ENCODE measurements around the gene OR1J1.

Gene OR1J1, protein sequence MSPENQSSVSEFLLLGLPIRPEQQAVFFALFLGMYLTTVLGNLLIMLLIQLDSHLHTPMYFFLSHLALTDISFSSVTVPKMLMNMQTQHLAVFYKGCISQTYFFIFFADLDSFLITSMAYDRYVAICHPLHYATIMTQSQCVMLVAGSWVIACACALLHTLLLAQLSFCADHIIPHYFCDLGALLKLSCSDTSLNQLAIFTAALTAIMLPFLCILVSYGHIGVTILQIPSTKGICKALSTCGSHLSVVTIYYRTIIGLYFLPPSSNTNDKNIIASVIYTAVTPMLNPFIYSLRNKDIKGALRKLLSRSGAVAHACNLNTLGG

DNA sequence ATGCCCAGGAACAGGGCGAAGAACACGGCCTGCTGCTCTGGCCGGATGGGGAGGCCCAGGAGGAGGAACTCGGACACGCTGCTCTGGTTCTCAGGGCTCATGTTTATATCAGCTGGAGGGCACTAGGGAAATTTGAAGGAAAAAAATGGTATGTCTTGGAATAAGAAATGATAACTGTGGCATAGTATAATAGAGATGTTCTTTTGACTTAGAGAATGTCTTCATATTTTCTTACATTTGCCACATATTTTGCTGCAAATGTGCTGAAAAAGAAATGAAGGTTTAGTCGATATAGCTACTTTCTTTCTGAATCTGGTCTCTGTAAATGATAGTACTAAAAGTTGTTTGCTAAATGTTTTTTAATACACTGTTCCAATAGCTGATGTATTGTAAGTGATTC lies at the start of gene OR1J1:
TSS of gene OR1J1 (minus strand) at position 101 of the 400 bp plus-strand sequence. CDS start at position 101, 0 bp downstream.
- no peak within 1 kb of the TSS for H3K4me3 ChIP-seq (ENCODE audit: low read length)
- no peaks in the 10 kb centered on the region for H3K27me3 ChIP-seq (ENCODE audit: insufficient read depth, low read length)
- no peak within 1 kb of the TSS for H3K9ac ChIP-seq (ENCODE audit: low read depth, low read length)
- H3K27ac ChIP-seq (ENCODE audit: low read length) = no peak within 1 kb of the TSS
- peaks cover 51% of the 10 kb centered on the region; the same call in 1 of the 2 replicates for H3K9me3 ChIP-seq (ENCODE audit: insufficient read depth, low read depth, low read length)
- no peaks in the 10 kb centered on the region for H3K36me3 ChIP-seq (ENCODE audit: insufficient read depth, low read depth, low read length)
- no peaks in the 10 kb centered on the region for H3K4me1 ChIP-seq (ENCODE audit: insufficient read depth, low read length)

DNA sequence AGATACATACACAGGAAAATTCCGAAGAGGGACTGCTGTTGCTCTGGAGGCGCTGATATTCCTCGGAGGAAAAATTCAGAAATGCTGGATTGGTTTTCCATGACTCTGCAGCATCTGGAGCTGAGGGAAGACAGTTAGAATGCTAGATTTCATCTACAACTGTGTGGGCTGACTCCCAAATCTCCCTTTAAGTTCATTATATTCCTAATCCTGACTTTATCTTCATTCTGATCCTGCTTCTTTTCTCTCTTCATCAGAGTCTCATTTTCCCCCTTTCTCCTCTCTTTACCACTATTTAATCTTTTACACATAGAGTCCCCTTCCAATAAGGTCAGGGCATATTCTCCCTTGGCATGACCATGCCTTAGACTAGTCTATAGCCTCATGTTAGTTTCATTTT lies 49.5 kb upstream of the OR1J1 start, which contains the start of gene OR1N1:
TSS of gene OR1N1 (minus strand) at position 101 of the 400 bp plus-strand sequence. CDS start at position 101, 0 bp downstream.
- H3K9me3 ChIP-seq (ENCODE audit: insufficient read depth, low read depth, low read length) = peaks cover 70% of the 10 kb centered on the region
- no peak within 1 kb of the TSS for H3K27ac ChIP-seq (ENCODE audit: low read length)
- no peaks in the 10 kb centered on the region for H3K4me1 ChIP-seq (ENCODE audit: insufficient read depth, low read length)
- H3K4me3 ChIP-seq (ENCODE audit: low read length) = no peak within 1 kb of the TSS
- no peak within 1 kb of the TSS for H3K9ac ChIP-seq (ENCODE audit: low read depth, low read length)
- no peaks in the 10 kb centered on the region for H3K36me3 ChIP-seq (ENCODE audit: insufficient read depth, low read depth, low read length)
- no peaks in the 10 kb centered on the region; the same call in 1 of the 2 replicates for H3K27me3 ChIP-seq (ENCODE audit: insufficient read depth, low read length)

DNA sequence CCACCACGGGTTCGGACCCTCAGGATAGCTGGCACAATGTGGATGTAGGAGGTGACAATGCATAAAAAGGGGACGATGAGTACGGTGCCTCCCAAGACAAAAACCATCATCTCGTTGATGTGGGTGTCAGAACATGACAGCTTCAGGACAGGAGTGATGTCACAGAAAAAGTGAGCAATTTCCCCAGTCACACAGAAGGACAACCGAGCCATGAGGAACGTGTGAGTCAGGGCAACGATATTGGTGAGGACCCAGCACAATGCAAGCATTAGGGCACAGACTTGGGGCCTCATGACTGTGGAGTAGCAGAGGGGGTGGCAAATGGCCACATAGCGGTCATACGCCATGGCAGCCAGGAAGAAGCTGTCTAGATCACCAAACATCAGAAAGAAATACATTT lies 48.9 kb upstream of the OR1J1 start:
- Histone ChIP-seq H3K9me3 (ENCODE audit: insufficient read depth, low read depth, low read length) (peaks cover 75% of the 10 kb centered on the region), H3K9ac (ENCODE audit: low read depth, low read length) (no peak overlapping the region), H3K27me3 (ENCODE audit: insufficient read depth, low read length) (no peaks in the 10 kb centered on the region; the same call in 1 of the 2 replicates), H3K27ac (ENCODE audit: low read length) (no peak overlapping the region), H3K4me3 (ENCODE audit: low read length) (no peak overlapping the region), H3K4me1 (ENCODE audit: insufficient read depth, low read length) (no peaks in the 10 kb centered on the region), H3K36me3 (ENCODE audit: insufficient read depth, low read depth, low read length) (no peaks in the 10 kb centered on the region)

DNA sequence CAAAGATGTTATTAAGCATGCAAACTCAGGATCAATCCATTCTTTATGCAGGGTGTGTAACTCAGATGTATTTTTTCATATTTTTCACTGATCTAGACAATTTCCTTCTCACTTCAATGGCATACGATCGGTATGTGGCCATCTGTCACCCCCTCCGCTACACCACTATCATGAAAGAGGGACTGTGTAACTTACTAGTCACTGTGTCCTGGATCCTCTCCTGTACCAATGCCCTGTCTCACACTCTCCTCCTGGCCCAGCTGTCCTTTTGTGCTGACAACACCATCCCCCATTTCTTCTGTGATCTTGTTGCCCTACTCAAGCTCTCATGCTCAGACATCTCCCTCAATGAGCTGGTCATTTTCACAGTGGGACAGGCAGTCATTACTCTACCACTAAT lies 41.6 kb upstream of the OR1J1 start:
- Histone ChIP-seq H3K4me1 (ENCODE audit: insufficient read depth, low read length) (no peaks in the 10 kb centered on the region), H3K9ac (ENCODE audit: low read depth, low read length) (no peak overlapping the region), H3K36me3 (ENCODE audit: insufficient read depth, low read depth, low read length) (no peaks in the 10 kb centered on the region), H3K9me3 (ENCODE audit: insufficient read depth, low read depth, low read length) (peaks cover 85% of the 10 kb centered on the region), H3K27me3 (ENCODE audit: insufficient read depth, low read length) (peaks cover 5% of the 10 kb centered on the region; the same call in 1 of the 2 replicates), H3K27ac (ENCODE audit: low read length) (no peak overlapping the region), H3K4me3 (ENCODE audit: low read length) (no peak overlapping the region)

DNA sequence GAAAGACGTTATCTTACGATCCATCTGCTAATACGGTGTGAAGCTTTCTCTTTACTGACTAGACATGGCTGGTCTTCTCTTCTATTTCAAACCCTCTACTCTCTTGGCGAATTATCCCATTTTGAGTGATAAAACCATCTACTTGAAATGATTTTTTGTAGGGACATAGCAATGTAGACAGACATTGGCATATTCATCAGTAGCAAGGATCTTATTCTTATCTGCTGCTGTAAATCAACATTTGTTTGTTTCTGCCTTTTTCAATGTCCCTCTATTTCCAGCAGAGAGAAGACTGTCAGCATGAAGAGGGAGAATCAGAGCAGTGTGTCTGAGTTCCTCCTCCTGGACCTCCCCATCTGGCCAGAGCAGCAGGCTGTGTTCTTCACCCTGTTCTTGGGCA lies 41.1 kb upstream of the OR1J1 start, which contains the start of gene OR1J4:
TSS of gene OR1J4 (plus strand) at position 301 of the 400 bp plus-strand sequence. CDS start at position 301, 0 bp downstream.
- peaks cover 5% of the 10 kb centered on the region; the same call in 1 of the 2 replicates for H3K27me3 ChIP-seq (ENCODE audit: insufficient read depth, low read length)
- peaks cover 86% of the 10 kb centered on the region for H3K9me3 ChIP-seq (ENCODE audit: insufficient read depth, low read depth, low read length)
- no peak within 1 kb of the TSS for H3K9ac ChIP-seq (ENCODE audit: low read depth, low read length)
- H3K27ac ChIP-seq (ENCODE audit: low read length) = no peak within 1 kb of the TSS
- no peaks in the 10 kb centered on the region for H3K4me1 ChIP-seq (ENCODE audit: insufficient read depth, low read length)
- no peak within 1 kb of the TSS for H3K4me3 ChIP-seq (ENCODE audit: low read length)
- H3K36me3 ChIP-seq (ENCODE audit: insufficient read depth, low read depth, low read length) = no peaks in the 10 kb centered on the region

DNA sequence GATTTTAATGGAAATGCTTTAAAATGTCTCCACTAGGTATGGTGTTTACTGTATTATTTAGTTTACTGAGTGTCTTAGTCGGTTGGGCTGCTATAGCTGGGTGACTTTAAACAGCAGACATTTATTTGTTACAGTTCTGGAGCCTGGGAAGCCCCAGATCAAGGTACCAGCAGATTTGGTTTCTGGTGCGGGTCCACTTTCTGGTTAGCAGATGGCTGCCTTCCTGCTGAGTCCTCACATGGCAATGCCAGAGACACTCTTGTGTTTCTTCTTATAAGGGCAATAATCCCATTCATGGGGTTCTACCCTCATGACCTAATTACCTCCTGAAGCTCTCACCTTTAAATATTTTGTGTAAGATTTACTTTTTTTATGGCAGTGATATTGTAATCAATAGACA lies 40.5 kb upstream of the OR1J1 start:
- H3K4me1 ChIP-seq (ENCODE audit: insufficient read depth, low read length) = no peaks in the 10 kb centered on the region
- no peaks in the 10 kb centered on the region for H3K36me3 ChIP-seq (ENCODE audit: insufficient read depth, low read depth, low read length)
- peaks cover 82% of the 10 kb centered on the region for H3K9me3 ChIP-seq (ENCODE audit: insufficient read depth, low read depth, low read length)
- no peak overlapping the region for H3K27ac ChIP-seq (ENCODE audit: low read length)
- peaks cover 5% of the 10 kb centered on the region; the same call in 1 of the 2 replicates for H3K27me3 ChIP-seq (ENCODE audit: insufficient read depth, low read length)
- no peak overlapping the region for H3K4me3 ChIP-seq (ENCODE audit: low read length)
- no peak overlapping the region for H3K9ac ChIP-seq (ENCODE audit: low read depth, low read length)

DNA sequence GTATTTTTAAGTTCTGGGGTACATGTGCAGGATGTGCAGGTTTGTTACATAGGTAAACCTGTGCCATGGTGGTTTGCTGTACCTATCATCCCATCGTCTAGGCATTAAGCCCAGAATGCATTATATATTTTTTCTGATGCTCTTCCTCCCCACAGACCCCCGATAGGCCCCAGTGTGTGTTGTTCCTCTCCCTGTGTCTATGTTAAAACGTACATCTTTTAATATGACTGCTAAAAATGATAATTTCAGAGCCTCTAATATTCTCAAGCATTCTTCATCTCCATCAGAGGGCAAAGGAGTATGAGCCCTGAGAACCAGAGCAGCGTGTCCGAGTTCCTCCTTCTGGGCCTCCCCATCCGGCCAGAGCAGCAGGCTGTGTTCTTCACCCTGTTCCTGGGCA lies 32.8 kb upstream of the OR1J1 start, which contains the start of gene OR1J2:
TSS of gene OR1J2 (plus strand) at position 301 of the 400 bp plus-strand sequence. CDS start at position 301, 0 bp downstream.
- no peak within 1 kb of the TSS for H3K4me3 ChIP-seq (ENCODE audit: low read length)
- H3K9me3 ChIP-seq (ENCODE audit: insufficient read depth, low read depth, low read length) = peaks cover 66% of the 10 kb centered on the region
- H3K9ac ChIP-seq (ENCODE audit: low read depth, low read length) = no peak within 1 kb of the TSS
- H3K27ac ChIP-seq (ENCODE audit: low read length) = no peak within 1 kb of the TSS
- H3K27me3 ChIP-seq (ENCODE audit: insufficient read depth, low read length) = peaks cover 2% of the 10 kb centered on the region; the same call in 1 of the 2 replicates
- no peaks in the 10 kb centered on the region for H3K4me1 ChIP-seq (ENCODE audit: insufficient read depth, low read length)
- H3K36me3 ChIP-seq (ENCODE audit: insufficient read depth, low read depth, low read length) = no peaks in the 10 kb centered on the region

DNA sequence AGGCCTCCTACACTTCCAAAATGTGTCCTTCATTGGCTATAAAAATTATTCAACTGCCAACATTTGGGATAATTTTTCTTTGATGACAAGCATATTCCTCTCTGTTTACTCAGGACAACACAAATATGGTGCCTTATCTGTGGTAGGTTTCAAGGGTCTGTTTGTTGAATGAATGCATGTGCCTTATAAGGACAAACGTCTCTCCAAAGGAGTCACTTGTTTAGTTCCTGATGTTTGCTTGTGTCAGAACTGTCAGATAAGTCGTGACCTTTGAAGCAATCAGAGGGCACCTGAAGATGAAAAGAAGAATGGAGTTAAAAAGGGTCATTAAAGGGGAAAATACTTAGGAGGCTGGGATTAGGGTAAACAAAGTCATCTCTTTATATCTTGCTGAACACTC lies 29.2 kb upstream of the OR1J1 start:
- no peak overlapping the region for H3K4me3 ChIP-seq (ENCODE audit: low read length)
- H3K27ac ChIP-seq (ENCODE audit: low read length) = no peak overlapping the region
- H3K9me3 ChIP-seq (ENCODE audit: insufficient read depth, low read depth, low read length) = peaks cover 71% of the 10 kb centered on the region
- H3K9ac ChIP-seq (ENCODE audit: low read depth, low read length) = no peak overlapping the region
- H3K27me3 ChIP-seq (ENCODE audit: insufficient read depth, low read length) = no peaks in the 10 kb centered on the region; the same call in 1 of the 2 replicates
- no peaks in the 10 kb centered on the region for H3K36me3 ChIP-seq (ENCODE audit: insufficient read depth, low read depth, low read length)
- H3K4me1 ChIP-seq (ENCODE audit: insufficient read depth, low read length) = no peaks in the 10 kb centered on the region

DNA sequence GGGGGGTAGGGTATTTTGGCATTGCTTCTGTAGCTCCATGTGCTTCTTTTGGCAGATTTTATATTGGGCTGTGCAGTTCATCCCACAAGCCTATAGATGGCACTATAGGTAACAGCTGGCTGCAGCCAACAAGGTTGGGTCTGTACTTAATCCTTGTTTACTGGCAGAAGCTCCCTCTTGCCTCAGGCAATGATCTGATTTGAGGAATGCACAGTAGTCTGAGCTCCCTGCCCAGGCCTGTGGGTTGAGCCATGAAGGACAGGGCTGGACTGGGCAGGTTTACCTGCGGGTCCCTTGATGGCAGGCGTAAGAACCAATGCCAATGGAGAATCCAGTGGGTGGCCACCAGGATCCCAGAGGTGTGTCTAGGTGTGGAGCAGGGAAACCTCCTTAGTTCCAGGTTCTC lies 21.2 kb upstream of the OR1J1 start:
- Histone ChIP-seq H3K4me3 (ENCODE audit: low read length) (no peak overlapping the region), H3K4me1 (ENCODE audit: insufficient read depth, low read length) (no peaks in the 10 kb centered on the region), H3K27ac (ENCODE audit: low read length) (no peak overlapping the region), H3K9me3 (ENCODE audit: insufficient read depth, low read depth, low read length) (peaks cover 75% of the 10 kb centered on the region; the same call in 1 of the 2 replicates), H3K27me3 (ENCODE audit: insufficient read depth, low read length) (no peaks in the 10 kb centered on the region; the same call in 1 of the 2 replicates), H3K9ac (ENCODE audit: low read depth, low read length) (no peak overlapping the region), H3K36me3 (ENCODE audit: insufficient read depth, low read depth, low read length) (no peaks in the 10 kb centered on the region)

DNA sequence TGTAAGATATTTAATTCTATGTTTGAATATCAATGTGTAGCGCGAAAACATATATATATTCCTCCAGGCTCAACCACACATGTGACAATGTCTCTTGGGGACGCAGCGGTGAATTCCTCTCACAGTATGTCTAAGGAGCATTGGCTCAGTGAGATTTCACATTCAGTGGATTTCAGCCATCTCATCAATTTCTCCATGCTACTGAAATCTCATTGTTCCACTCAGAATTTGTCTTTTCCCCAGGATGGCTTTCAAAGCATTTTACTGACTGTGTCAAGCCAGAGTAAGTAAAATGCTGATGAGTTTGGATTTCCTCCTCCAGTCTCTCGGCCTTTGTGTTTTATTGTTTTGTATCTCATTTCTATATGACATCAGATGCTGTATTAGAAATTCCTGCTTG lies 1.3 kb upstream of the OR1J1 start:
- H3K36me3 ChIP-seq (ENCODE audit: insufficient read depth, low read depth, low read length) = no peaks in the 10 kb centered on the region
- H3K9me3 ChIP-seq (ENCODE audit: insufficient read depth, low read depth, low read length) = peaks cover 46% of the 10 kb centered on the region; the same call in 1 of the 2 replicates
- no peak overlapping the region for H3K9ac ChIP-seq (ENCODE audit: low read depth, low read length)
- H3K27ac ChIP-seq (ENCODE audit: low read length) = no peak overlapping the region
- H3K4me1 ChIP-seq (ENCODE audit: insufficient read depth, low read length) = no peaks in the 10 kb centered on the region
- H3K27me3 ChIP-seq (ENCODE audit: insufficient read depth, low read length) = no peaks in the 10 kb centered on the region
- H3K4me3 ChIP-seq (ENCODE audit: low read length) = no peak overlapping the region

DNA sequence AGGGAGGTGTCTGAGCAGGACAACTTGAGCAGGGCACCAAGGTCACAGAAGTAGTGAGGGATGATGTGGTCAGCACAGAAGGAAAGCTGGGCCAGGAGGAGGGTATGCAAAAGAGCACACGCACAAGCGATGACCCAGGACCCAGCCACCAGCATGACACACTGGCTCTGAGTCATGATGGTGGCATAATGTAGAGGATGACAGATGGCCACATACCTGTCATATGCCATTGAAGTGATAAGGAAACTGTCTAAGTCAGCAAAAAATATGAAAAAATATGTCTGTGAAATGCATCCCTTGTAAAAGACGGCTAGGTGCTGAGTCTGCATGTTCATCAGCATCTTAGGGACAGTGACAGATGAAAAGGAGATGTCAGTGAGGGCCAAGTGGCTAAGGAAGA lies 380 bp downstream of the OR1J1 start:
- Histone ChIP-seq H3K27ac (ENCODE audit: low read length) (no peak overlapping the region), H3K9ac (ENCODE audit: low read depth, low read length) (no peak overlapping the region), H3K36me3 (ENCODE audit: insufficient read depth, low read depth, low read length) (no peaks in the 10 kb centered on the region), H3K4me3 (ENCODE audit: low read length) (no peak overlapping the region), H3K9me3 (ENCODE audit: insufficient read depth, low read depth, low read length) (peaks cover 53% of the 10 kb centered on the region; the same call in 1 of the 2 replicates), H3K4me1 (ENCODE audit: insufficient read depth, low read length) (no peaks in the 10 kb centered on the region), H3K27me3 (ENCODE audit: insufficient read depth, low read length) (no peaks in the 10 kb centered on the region)

DNA sequence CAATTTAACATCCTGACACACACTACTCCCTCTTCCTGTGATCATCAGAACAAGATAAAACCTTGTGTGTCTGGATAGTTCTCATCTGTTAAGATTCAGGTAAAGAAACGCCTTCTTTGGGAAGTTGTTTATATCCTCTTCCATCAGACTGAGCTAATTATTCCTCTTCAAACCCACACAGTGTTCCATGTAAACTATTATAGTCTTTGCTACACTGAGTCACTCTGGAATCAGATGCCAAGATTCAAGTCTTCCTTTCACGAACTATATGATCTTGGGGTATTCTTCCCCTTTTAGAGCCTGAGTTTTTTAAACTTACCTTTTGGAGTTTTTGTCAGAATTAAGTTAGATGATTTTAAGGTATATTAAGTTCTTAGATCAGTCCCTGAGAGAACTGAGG lies 2.0 kb downstream of the OR1J1 start:
- H3K4me3 ChIP-seq (ENCODE audit: low read length) = no peak overlapping the region
- H3K27me3 ChIP-seq (ENCODE audit: insufficient read depth, low read length) = no peaks in the 10 kb centered on the region
- H3K9ac ChIP-seq (ENCODE audit: low read depth, low read length) = no peak overlapping the region
- no peaks in the 10 kb centered on the region for H3K36me3 ChIP-seq (ENCODE audit: insufficient read depth, low read depth, low read length)
- peaks cover 59% of the 10 kb centered on the region; the same call in 1 of the 2 replicates for H3K9me3 ChIP-seq (ENCODE audit: insufficient read depth, low read depth, low read length)
- H3K4me1 ChIP-seq (ENCODE audit: insufficient read depth, low read length) = no peaks in the 10 kb centered on the region
- H3K27ac ChIP-seq (ENCODE audit: low read length) = no peak overlapping the region
